Measurements from ENCODE around the gene KNDC1. TPM values are rescaled to one million over a fixed set of nuclear protein-coding genes. Genes with fewer than 3 reads are reported as not detected.
"Not testable (repeated sequence)": the region's sequence is repeated elsewhere in the genome, so short reads cannot be mapped to it uniquely, and the experiment has no call there.

Gene KNDC1
- polyA plus RNA-seq, 1 donor from 2014 or later = 4.3 TPM

- Histone ChIP-seq H2AFZ (ENCODE audit: low read depth, low read length) (no peak overlapping the region), H3K79me2 (replicated peaks; ENCODE audit: insufficient read depth, low read length) (no peaks in the 10 kb centered on the region), H3K9me2 (ENCODE audit: insufficient read depth, low read length) (no peaks in the 10 kb centered on the region), H3K4me2 (ENCODE audit: low read length) (no peak overlapping the region), H4K20me1 (ENCODE audit: insufficient read depth) (no peaks in the 10 kb centered on the region), H3K4me3 (ENCODE audit: low read length) (no peak overlapping the region), H3K27ac (ENCODE audit: low read length) (no peak overlapping the region), H3K27me3 (ENCODE audit: insufficient read depth, low read depth, low read length) (no peaks in the 10 kb centered on the region), H3K9ac (ENCODE audit: low read length) (no peak overlapping the region), H3K36me3 (ENCODE audit: insufficient read depth, low read length) (no peaks in the 10 kb centered on the region), H3K9me3 (ENCODE audit: low read length) (peaks cover 21% of the 10 kb centered on the region), H3F3A (ENCODE audit: insufficient read depth, low read length, poor library complexity, severe bottlenecking) (no peaks in the 10 kb centered on the region)
- TF ChIP-seq, protein P1, sequence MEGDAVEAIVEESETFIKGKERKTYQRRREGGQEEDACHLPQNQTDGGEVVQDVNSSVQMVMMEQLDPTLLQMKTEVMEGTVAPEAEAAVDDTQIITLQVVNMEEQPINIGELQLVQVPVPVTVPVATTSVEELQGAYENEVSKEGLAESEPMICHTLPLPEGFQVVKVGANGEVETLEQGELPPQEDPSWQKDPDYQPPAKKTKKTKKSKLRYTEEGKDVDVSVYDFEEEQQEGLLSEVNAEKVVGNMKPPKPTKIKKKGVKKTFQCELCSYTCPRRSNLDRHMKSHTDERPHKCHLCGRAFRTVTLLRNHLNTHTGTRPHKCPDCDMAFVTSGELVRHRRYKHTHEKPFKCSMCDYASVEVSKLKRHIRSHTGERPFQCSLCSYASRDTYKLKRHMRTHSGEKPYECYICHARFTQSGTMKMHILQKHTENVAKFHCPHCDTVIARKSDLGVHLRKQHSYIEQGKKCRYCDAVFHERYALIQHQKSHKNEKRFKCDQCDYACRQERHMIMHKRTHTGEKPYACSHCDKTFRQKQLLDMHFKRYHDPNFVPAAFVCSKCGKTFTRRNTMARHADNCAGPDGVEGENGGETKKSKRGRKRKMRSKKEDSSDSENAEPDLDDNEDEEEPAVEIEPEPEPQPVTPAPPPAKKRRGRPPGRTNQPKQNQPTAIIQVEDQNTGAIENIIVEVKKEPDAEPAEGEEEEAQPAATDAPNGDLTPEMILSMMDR (IDR thresholded peaks at IDR 0.05; ENCODE audit: poor library complexity, severe bottlenecking) = no peak
- TF ChIP-seq TAF1 (IDR thresholded peaks at IDR 0.05; ENCODE audit: low read depth) (no peak), EZH2 (IDR thresholded peaks at IDR 0.05; ENCODE audit: borderline replicate concordance, insufficient read depth, low read length, poor library complexity, severe bottlenecking) (no peak), EP300 (conservative IDR thresholded peaks at IDR 0.05; ENCODE audit: poor library complexity, severe bottlenecking) (no peak), SMC3 (conservative IDR thresholded peaks at IDR 0.05; ENCODE audit: poor library complexity) (no peak), MXI1 (conservative IDR thresholded peaks at IDR 0.05; ENCODE audit: poor library complexity, severe bottlenecking) (no peak), POLR2AphosphoS5 (IDR thresholded peaks at IDR 0.05) (no peak), RAD21 (conservative IDR thresholded peaks at IDR 0.05) (no peak)
- TF ChIP-seq, protein P2, sequence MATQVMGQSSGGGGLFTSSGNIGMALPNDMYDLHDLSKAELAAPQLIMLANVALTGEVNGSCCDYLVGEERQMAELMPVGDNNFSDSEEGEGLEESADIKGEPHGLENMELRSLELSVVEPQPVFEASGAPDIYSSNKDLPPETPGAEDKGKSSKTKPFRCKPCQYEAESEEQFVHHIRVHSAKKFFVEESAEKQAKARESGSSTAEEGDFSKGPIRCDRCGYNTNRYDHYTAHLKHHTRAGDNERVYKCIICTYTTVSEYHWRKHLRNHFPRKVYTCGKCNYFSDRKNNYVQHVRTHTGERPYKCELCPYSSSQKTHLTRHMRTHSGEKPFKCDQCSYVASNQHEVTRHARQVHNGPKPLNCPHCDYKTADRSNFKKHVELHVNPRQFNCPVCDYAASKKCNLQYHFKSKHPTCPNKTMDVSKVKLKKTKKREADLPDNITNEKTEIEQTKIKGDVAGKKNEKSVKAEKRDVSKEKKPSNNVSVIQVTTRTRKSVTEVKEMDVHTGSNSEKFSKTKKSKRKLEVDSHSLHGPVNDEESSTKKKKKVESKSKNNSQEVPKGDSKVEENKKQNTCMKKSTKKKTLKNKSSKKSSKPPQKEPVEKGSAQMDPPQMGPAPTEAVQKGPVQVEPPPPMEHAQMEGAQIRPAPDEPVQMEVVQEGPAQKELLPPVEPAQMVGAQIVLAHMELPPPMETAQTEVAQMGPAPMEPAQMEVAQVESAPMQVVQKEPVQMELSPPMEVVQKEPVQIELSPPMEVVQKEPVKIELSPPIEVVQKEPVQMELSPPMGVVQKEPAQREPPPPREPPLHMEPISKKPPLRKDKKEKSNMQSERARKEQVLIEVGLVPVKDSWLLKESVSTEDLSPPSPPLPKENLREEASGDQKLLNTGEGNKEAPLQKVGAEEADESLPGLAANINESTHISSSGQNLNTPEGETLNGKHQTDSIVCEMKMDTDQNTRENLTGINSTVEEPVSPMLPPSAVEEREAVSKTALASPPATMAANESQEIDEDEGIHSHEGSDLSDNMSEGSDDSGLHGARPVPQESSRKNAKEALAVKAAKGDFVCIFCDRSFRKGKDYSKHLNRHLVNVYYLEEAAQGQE (IDR thresholded peaks at IDR 0.05; ENCODE audit: borderline replicate concordance) = no peak
Observed at GRCh38 chr10:133110609-133111275, 49.3 kb upstream of the KNDC1 start.

DNA sequence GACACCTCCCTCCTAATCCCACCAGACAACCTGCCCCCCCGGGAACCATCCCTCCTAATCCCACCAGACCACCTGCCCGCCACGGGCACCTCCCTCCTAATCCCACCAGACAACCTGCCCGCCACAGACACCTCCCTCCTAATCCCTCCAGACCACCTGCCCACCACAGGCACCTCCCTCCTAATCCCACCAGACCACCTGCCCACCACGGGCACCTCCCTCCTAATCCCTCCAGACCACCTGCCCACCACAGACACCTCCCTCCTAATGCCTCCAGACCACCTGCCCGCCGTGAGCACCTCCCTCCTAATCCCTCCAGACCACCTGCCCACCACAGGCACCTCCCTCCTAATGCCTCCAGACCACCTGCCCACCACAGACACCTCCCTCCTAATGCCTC is 48.4 kb upstream of the KNDC1 start:
- not testable (repeated sequence) for H3K27ac ChIP-seq (ENCODE audit: low read length); H3K4me3 ChIP-seq (ENCODE audit: low read length); H3K27me3 ChIP-seq (ENCODE audit: insufficient read depth, low read depth, low read length); H3K9me2 ChIP-seq (ENCODE audit: insufficient read depth, low read length); H3K36me3 ChIP-seq (ENCODE audit: insufficient read depth, low read length); H3K79me2 ChIP-seq (replicated peaks; ENCODE audit: insufficient read depth, low read length); H3K4me2 ChIP-seq (ENCODE audit: low read length); H3F3A ChIP-seq (ENCODE audit: insufficient read depth, low read length, poor library complexity, severe bottlenecking); H2AFZ ChIP-seq (ENCODE audit: low read depth, low read length); H3K9ac ChIP-seq (ENCODE audit: low read length); H4K20me1 ChIP-seq (ENCODE audit: insufficient read depth)
- H3K9me3 ChIP-seq (ENCODE audit: low read length) = peaks cover 16% of the 10 kb centered on the region
